OCI-LY7 (cell line): ENCODE results near the gene CTNNA3. TPM values are rescaled to one million over a fixed set of nuclear protein-coding genes. Genes with fewer than 3 reads are reported as not detected.

Source experiments
- BruUV-seq: library from RNA; stranded (reverse); fragments of 400-500 nt; replicated peaks from 2 replicates; lab custom pipeline; 2021; lab: Mats Ljungman, UMichigan
- CTCF ChIA-PET: fragments of 300-600 bp; sonication (Branson Sonifier 250); formaldehyde crosslinking; loops from one replicate; lab custom pipeline; 2022; ENCODE audit warnings: antibody characterized with exemption; ENCODE audit not compliant: unreplicated experiment; lab: Charles Lee
- POLR2A ChIA-PET: fragments of 300-600 bp; sonication (Branson Sonifier 250); formaldehyde crosslinking; loops from one replicate; lab custom pipeline; 2022; ENCODE audit warnings: antibody characterized with exemption; lab: Charles Lee
- DNase-seq: peaks from one replicate; pipeline ENCODE4 v3.0.0-alpha.2; 2015; ENCODE audit warnings: low spot score
- H2AFZ ChIP-seq: fragments of 200-600 bp; sonication (generic), shearing (Covaris generic); 2 replicates; pipeline ENCODE4 v1.6.1; 2014; ENCODE audit warnings: mild to moderate bottlenecking, antibody characterized with exemption, low read length, moderate library complexity
- H3K27ac ChIP-seq: fragments of 200-600 bp; sonication (generic); 2 replicates; pipeline ENCODE4 v1.5.1; 2014; ENCODE audit warnings: mixed run types, low read depth, mild to moderate bottlenecking, moderate library complexity, low read length, inconsistent platforms; ENCODE audit not compliant: poor library complexity, severe bottlenecking
- H3K36me3 ChIP-seq: fragments of 200-600 bp; sonication (generic); 2 replicates; pipeline ENCODE4 v1.6.1; 2014; ENCODE audit warnings: mild to moderate bottlenecking, antibody characterized with exemption, low read length, moderate library complexity, mixed read lengths; ENCODE audit not compliant: insufficient read depth
- H3K4me1 ChIP-seq: fragments of 200-600 bp; sonication (generic); 2 replicates; pipeline ENCODE4 v1.5.1; 2014; ENCODE audit warnings: mild to moderate bottlenecking, low read length; ENCODE audit not compliant: insufficient read depth, poor library complexity, severe bottlenecking
- H3K4me2 ChIP-seq: fragments of 200-600 bp; sonication (generic); 2 replicates; pipeline ENCODE4 v1.6.1; 2014; ENCODE audit warnings: mild to moderate bottlenecking, low read length
- H3K4me3 ChIP-seq: fragments of 200-600 bp; sonication (generic); 2 replicates; pipeline ENCODE4 v1.5.1; 2014; ENCODE audit warnings: mild to moderate bottlenecking, low read depth, low read length; ENCODE audit not compliant: poor library complexity, severe bottlenecking
- H3K79me2 ChIP-seq: fragments of 200-600 bp; sonication (generic); 2 replicates; pipeline ENCODE4 v1.6.1; 2016; ENCODE audit warnings: low read depth, mild to moderate bottlenecking, low read length, moderate library complexity, mixed read lengths; ENCODE audit not compliant: insufficient read depth
- H3K9me2 ChIP-seq: fragments of 200-600 bp; sonication (generic); 2 replicates; pipeline ENCODE4 v1.6.1; 2016; ENCODE audit warnings: mild to moderate bottlenecking, low read length, mixed read lengths; ENCODE audit not compliant: insufficient read depth
- H3K9me3 ChIP-seq: fragments of 200-600 bp; sonication (generic); 2 replicates; pipeline ENCODE4 v1.6.1; 2014; ENCODE audit warnings: mild to moderate bottlenecking, mixed run types, low read length, mixed read lengths
- H4K20me1 ChIP-seq: fragments of 200-600 bp; sonication (generic); 2 replicates; pipeline ENCODE4 v1.6.1; 2014; ENCODE audit warnings: mild to moderate bottlenecking, antibody characterized with exemption, low read length, moderate library complexity, mixed read lengths; ENCODE audit not compliant: insufficient read depth
- CTCF ChIP-seq: fragments of 200-600 bp; sonication (generic); conservative IDR thresholded peaks from 2 replicates; pipeline ENCODE4 v1.5.1; 2014; ENCODE audit warnings: mild to moderate bottlenecking, antibody characterized with exemption, low read length, moderate library complexity, mixed read lengths
- EZH2phosphoT487 ChIP-seq: fragments of 200-600 bp; sonication (generic); IDR thresholded peaks from 2 replicates; pipeline ENCODE4 v1.6.1; 2018; ENCODE audit warnings: low read depth, borderline replicate concordance, mild to moderate bottlenecking, mixed run types, antibody characterized with exemption, low read length, moderate library complexity, mixed read lengths
- intact Hi-C: fragments of 100-400 bp; cut with micrococcal nuclease; formaldehyde crosslinking; loops from one replicate; pipeline ENCODE4 v1.10.0; 2022; ENCODE audit not compliant: unreplicated experiment
- total RNA-seq, 2 experiments: library from RNA; depleted of rRNA in 1 of 2; stranded (reverse); fragments of >200 nt in 1 of 2; shearing (Covaris generic) in 1 of 2; gene quantifications; 2 replicates each; pipeline ENCODE4 v1.2.3, GENCODE V29; 2014 to 2022

The CTNNA3 gene
- total RNA-seq, 2 experiments from 2014 or later, result not detected

GRCh38 chr10:66767707-66768106 lies 928.3 kb downstream of the CTNNA3 start:
- TF ChIP-seq CTCF (no peak), EZH2phosphoT487 (no peak)

GRCh38 chr10:66762218-66762729 lies 933.7 kb downstream of the CTNNA3 start:
- no peaks in the 10 kb centered on the region for H3K36me3 ChIP-seq
- POLR2A ChIA-PET, result interaction anchor here (0.7 kb wide), 1 partner anchor 1124 kb away, joined by 3 read pairs; no protein-coding TSS in a partner anchor
- H3K4me2 ChIP-seq, result no peak overlapping the region
- TF ChIP-seq CTCF (no peak), EZH2phosphoT487 (no peak)
- no peaks in the 10 kb centered on the region for H3K9me3 ChIP-seq
- no peak overlapping the region for H3K27ac ChIP-seq
- no peak for DNase-seq
- H2AFZ ChIP-seq, result no peak overlapping the region
- no peaks in the 10 kb centered on the region for H3K79me2 ChIP-seq
- no peaks in the 10 kb centered on the region for H4K20me1 ChIP-seq
- H3K4me3 ChIP-seq, result no peak overlapping the region
- intact Hi-C loops, result no loop called here
- H3K9me2 ChIP-seq, result no peaks in the 10 kb centered on the region
- CTCF ChIA-PET, result no interaction called here
- BruUV-seq, result no TSS peak
- no peaks in the 10 kb centered on the region for H3K4me1 ChIP-seq

More at GRCh38 chr10:66767707-66768106, 928.3 kb downstream of the CTNNA3 start:
- intact Hi-C loops, result no loop called here
- Histone ChIP-seq H3K27ac (no peak overlapping the region), H3K9me2 (no peaks in the 10 kb centered on the region), H3K9me3 (no peaks in the 10 kb centered on the region), H2AFZ (no peak overlapping the region), H3K79me2 (no peaks in the 10 kb centered on the region), H3K36me3 (no peaks in the 10 kb centered on the region), H4K20me1 (no peaks in the 10 kb centered on the region), H3K4me2 (no peak overlapping the region), H3K4me3 (no peak overlapping the region), H3K4me1 (no peaks in the 10 kb centered on the region)
- CTCF ChIA-PET, result interaction anchor here (0.6 kb wide), 1 partner anchor 17 kb away, joined by 4 read pairs; no protein-coding TSS in a partner anchor
- no TSS peak for BruUV-seq
- no peak for DNase-seq
- POLR2A ChIA-PET, result interaction anchor here (0.6 kb wide), 2 partner anchors 49 to 592 kb away, joined by 3 to 4 read pairs; no protein-coding TSS in a partner anchor

GRCh38 chr10:66760941-66761340 lies 935.1 kb downstream of the CTNNA3 start:
- Histone ChIP-seq H3K4me1 (no peaks in the 10 kb centered on the region), H2AFZ (no peak overlapping the region), H3K79me2 (no peaks in the 10 kb centered on the region), H3K9me3 (no peaks in the 10 kb centered on the region), H3K27ac (no peak overlapping the region), H3K4me3 (no peak overlapping the region), H3K36me3 (no peaks in the 10 kb centered on the region), H3K9me2 (no peaks in the 10 kb centered on the region), H4K20me1 (no peaks in the 10 kb centered on the region), H3K4me2 (no peak overlapping the region)
- no peak for DNase-seq
- ChIA-PET POLR2A (no interaction called here), CTCF (no interaction called here)
- no TSS peak for BruUV-seq
- intact Hi-C loops, result no loop called here
- TF ChIP-seq CTCF, result no peak
- TF ChIP-seq EZH2phosphoT487, result no peak
